Mucosa of rectum (tissue), 2 donors: ENCODE data around the gene TCEAL8.
"Not testable (repeated sequence)": the region's sequence is repeated elsewhere in the genome, so short reads cannot be mapped to it uniquely, and the experiment has no call there.

Experiments used
- H3K27ac ChIP-seq, 2 donors: one replicate each; pipeline ENCODE4 v1.7.0; 2013; ENCODE audit warnings: inconsistent platforms in 2 of 2, low read depth in 2 of 2, low read length in 2 of 2
- H3K27me3 ChIP-seq, 2 donors: one replicate each; pipeline ENCODE4 v1.7.0; 2013; ENCODE audit warnings: low read length in 2 of 2; ENCODE audit not compliant: control insufficient read depth in 2 of 2, insufficient read depth in 2 of 2
- H3K36me3 ChIP-seq, 2 donors: one replicate each; pipeline ENCODE4 v1.7.0; 2013; ENCODE audit warnings: low read length in 2 of 2; ENCODE audit not compliant: control insufficient read depth in 2 of 2, insufficient read depth in 2 of 2
- H3K4me1 ChIP-seq, 2 donors: one replicate each; pipeline ENCODE4 v1.7.0; 2013; ENCODE audit warnings: low read length in 2 of 2, mild to moderate bottlenecking in 1 of 2; ENCODE audit not compliant: control insufficient read depth in 2 of 2, insufficient read depth in 2 of 2
- H3K4me3 ChIP-seq, 2 donors: one replicate each; pipeline ENCODE4 v1.7.0; 2013; ENCODE audit warnings: low read length in 2 of 2
- H3K9ac ChIP-seq, 2 donors: one replicate each; pipeline ENCODE4 v1.7.0; 2013; ENCODE audit warnings: low read length in 2 of 2, low read depth in 1 of 2, mild to moderate bottlenecking in 1 of 2
- H3K9me3 ChIP-seq, 2 donors: one replicate each; pipeline ENCODE4 v1.7.0; 2013; ENCODE audit warnings: low read length in 2 of 2; ENCODE audit not compliant: control insufficient read depth in 2 of 2
- donor health status: healthy.
- donor health status: Normal muscosa, but diverticular disease.

Gene TCEAL8

DNA sequence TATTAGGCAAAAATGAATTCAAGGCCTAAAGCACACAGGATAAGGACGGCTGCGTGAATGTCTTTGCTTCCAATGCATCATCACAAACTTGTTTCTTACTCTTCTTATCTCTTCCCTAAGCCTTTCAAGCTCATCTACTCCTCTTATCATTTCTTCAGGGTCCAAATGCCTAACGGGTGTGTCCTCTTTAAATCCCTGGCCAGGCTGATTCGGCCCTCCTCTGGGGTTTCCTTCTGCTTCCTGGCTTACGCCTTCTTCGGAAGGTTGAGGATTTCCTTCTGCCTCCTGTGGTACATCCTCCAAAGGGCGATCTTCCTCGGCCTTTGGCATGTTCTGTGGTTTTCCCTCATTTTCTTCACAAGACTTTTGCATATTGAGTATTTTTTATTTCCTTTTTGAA lies 1.3 kb downstream of the TCEAL8 start:
- H3K27ac ChIP-seq: peak overlapping the region in 1 of 2 donors; percentile 17
- peaks cover 0 to 6% of the 10 kb centered on the region in 2 donors for H3K27me3 ChIP-seq
- H3K4me1 ChIP-seq: peaks cover 0 to 5% of the 10 kb centered on the region in 2 donors
- peak overlapping the region in 1 of 2 donors; percentile 85 for H3K9ac ChIP-seq
- H3K4me3 ChIP-seq: peak overlapping the region; percentile 72 to 92
- no peaks in the 10 kb centered on the region for H3K9me3 ChIP-seq
- peaks cover 0 to 5% of the 10 kb centered on the region in 2 donors for H3K36me3 ChIP-seq

DNA sequence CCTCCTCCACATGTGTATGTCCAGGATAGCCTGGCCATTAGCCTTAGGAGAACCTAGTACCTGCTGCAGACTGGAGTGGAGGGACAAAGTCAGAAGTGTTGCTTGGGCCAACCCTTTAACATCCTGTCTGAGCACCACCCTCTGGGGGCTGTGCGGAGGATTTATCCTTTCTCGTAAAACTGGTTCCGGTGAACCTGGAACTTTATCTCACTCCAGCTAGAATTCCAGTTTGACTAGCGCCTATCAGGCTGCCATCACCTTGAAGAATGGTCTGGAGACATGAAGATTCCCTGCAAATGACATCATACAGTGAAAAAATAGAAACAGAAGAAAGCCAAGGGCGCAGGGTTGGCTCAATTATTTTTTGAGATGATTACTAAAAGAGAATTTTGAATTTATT lies 4.0 kb downstream of the TCEAL8 start:
- peaks cover 0 to 3% of the 10 kb centered on the region in 2 donors for H3K27me3 ChIP-seq
- H3K27ac ChIP-seq: no peak overlapping the region
- H3K4me1 ChIP-seq: peaks cover 0 to 5% of the 10 kb centered on the region in 2 donors
- H3K4me3 ChIP-seq: no peak overlapping the region
- no peak overlapping the region for H3K9ac ChIP-seq
- no peaks in the 10 kb centered on the region for H3K9me3 ChIP-seq
- H3K36me3 ChIP-seq: peaks cover 0 to 5% of the 10 kb centered on the region in 2 donors

GRCh38 chrX:103249805-103250204 lies 5.2 kb downstream of the TCEAL8 start:
- H3K27me3 ChIP-seq: peaks cover 0 to 2% of the 10 kb centered on the region in 2 donors
- H3K9ac ChIP-seq: no peak overlapping the region
- H3K27ac ChIP-seq: no peak overlapping the region
- peaks cover 0 to 5% of the 10 kb centered on the region in 2 donors for H3K4me1 ChIP-seq
- no peaks in the 10 kb centered on the region for H3K9me3 ChIP-seq
- no peak overlapping the region for H3K4me3 ChIP-seq
- H3K36me3 ChIP-seq: peaks cover 0 to 5% of the 10 kb centered on the region in 2 donors

DNA sequence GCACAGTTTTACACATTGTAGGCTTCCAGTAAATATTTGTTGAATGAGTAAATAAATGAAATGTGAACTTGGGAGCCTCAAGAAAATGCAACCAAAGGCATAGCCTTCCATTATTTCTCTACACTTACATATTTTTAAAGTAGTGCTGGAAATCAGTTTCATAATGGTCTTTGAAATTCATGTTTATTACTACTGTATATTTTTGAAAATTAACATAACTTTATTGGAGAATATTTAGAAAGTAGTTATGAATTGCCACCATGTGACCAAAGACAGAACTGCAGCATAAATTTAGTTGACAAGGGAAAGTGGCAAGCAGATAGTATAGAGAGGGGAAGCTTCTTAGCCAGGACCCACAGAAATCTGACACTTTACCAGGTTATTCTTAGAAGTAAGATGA lies 6.4 kb downstream of the TCEAL8 start:
- Histone ChIP-seq H3K9me3 (no peaks in the 10 kb centered on the region), H3K4me3 (no peak overlapping the region), H3K36me3 (peaks cover 0 to 5% of the 10 kb centered on the region in 2 donors), H3K27me3 (no peaks in the 10 kb centered on the region), H3K4me1 (peaks cover 0 to 3% of the 10 kb centered on the region in 2 donors), H3K9ac (no peak overlapping the region), H3K27ac (no peak overlapping the region)

DNA sequence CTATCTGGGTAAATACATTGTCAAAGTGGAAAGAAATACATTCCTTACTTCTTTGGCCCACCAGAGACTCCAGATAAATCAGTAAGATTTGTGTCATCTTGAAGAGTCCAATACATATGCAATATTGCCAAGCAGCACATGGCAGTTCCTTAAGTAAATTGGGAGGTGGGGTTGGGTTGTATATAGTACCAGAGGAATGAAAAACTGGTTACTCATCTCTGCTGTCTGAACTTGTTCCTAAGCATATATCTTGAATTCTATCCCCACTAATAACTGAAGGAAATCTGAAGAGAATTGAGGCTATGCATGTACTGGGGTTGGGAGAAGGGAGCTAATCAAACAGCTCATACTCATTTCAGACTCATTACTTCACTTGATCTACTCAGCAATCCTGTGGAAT lies 14.8 kb downstream of the TCEAL8 start:
- Histone ChIP-seq H3K4me3 (no peak overlapping the region), H3K27ac (no peak overlapping the region), H3K9me3 (no peaks in the 10 kb centered on the region), H3K4me1 (no peaks in the 10 kb centered on the region), H3K9ac (no peak overlapping the region), H3K27me3 (peaks cover 3% of the 10 kb centered on the region in 2 donors), H3K36me3 (no peaks in the 10 kb centered on the region)

DNA sequence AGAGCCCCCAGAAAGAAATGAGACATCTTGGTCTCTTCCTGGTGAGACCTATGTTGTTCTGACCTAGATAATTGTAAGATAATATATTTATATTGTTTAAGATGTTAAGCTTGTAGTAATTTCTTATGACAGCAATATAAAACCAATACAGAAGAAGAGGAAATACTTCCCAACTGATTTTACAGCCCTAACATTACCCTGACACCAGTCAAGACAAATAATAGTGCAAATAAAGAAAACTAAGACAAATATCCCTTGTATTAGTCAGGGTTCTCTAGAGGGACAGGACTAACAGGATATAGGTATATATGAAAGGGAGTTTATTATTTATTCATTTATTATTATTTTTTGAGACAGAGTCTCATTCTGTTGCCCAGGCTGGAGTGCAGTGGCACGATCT lies 18.7 kb downstream of the TCEAL8 start:
- Histone ChIP-seq H3K27me3 (peaks cover 0 to 3% of the 10 kb centered on the region in 2 donors), H3K9ac (no peak overlapping the region), H3K27ac (no peak overlapping the region)

GRCh38 chrX:103235608-103236007 lies 19.3 kb downstream of the TCEAL8 start:
- not testable (repeated sequence) for H3K4me1 ChIP-seq, H3K9me3 ChIP-seq, H3K36me3 ChIP-seq, H3K4me3 ChIP-seq, H3K27me3 ChIP-seq, H3K27ac ChIP-seq, H3K9ac ChIP-seq

More for the DNA sequence above, 18.7 kb downstream of the TCEAL8 start:
- H3K4me3 ChIP-seq: no peak overlapping the region
- H3K9me3 ChIP-seq: no peaks in the 10 kb centered on the region
- peaks cover 3 to 4% of the 10 kb centered on the region in 2 donors for H3K4me1 ChIP-seq
- no peaks in the 10 kb centered on the region for H3K36me3 ChIP-seq

DNA sequence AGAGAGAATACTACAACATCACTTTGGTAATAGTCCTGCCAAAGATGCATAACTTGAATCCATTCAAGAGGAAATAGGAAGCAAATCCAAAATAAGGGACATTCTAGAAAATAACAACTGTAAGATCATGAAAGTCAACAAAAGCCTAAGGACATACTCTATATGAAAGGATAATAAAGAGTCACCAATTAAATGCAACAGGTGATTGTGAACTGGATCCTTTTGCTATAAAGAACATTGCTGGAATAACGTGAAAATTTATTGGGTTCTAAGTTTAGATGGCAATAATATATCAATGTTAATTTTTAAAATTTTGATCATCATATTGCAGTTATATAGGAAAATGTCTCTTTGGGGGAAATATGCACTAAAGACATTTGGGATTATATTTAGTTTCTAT lies 20.1 kb downstream of the TCEAL8 start:
- Histone ChIP-seq H3K4me1 (peaks cover 3 to 4% of the 10 kb centered on the region in 2 donors), H3K9ac (no peak overlapping the region), H3K4me3 (no peak overlapping the region), H3K9me3 (no peaks in the 10 kb centered on the region), H3K27ac (no peak overlapping the region), H3K27me3 (no peaks in the 10 kb centered on the region), H3K36me3 (no peaks in the 10 kb centered on the region)

DNA sequence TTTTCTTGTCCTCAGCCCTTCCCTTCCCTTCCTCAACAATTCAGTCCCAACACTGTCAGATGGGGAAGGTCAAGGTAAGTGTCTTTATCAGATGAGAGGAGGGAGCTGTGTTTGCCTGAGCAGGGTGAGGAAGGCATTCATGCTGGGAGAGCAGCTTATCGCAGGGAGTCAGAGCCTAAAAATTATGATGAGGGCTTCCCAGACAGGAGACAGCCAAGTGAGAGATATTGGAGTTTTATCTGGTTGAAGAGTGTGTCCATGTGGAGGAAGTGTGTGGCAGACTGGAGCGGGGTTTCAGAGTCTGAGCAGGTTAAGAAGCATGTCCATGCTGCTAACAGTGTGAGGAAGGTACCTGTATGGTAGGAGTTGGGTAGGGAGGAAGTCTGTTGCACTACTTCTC lies 21.7 kb downstream of the TCEAL8 start:
- no peak overlapping the region for H3K9ac ChIP-seq
- no peaks in the 10 kb centered on the region for H3K36me3 ChIP-seq
- H3K27ac ChIP-seq: peak overlapping the region in 1 of 2 donors; percentile 31
- no peak overlapping the region for H3K4me3 ChIP-seq
- H3K9me3 ChIP-seq: no peaks in the 10 kb centered on the region
- peaks cover 3 to 4% of the 10 kb centered on the region in 2 donors for H3K4me1 ChIP-seq
- peaks cover 0 to 3% of the 10 kb centered on the region in 2 donors for H3K27me3 ChIP-seq

GRCh38 chrX:103225918-103226317 lies 29.0 kb downstream of the TCEAL8 start:
- not testable (repeated sequence) for H3K27me3 ChIP-seq, H3K27ac ChIP-seq, H3K9ac ChIP-seq, H3K4me1 ChIP-seq, H3K9me3 ChIP-seq, H3K36me3 ChIP-seq, H3K4me3 ChIP-seq
